Tibial nerve (tissue), 4 donors: ENCODE data around the gene ABHD10. TPM values are rescaled to one million over a fixed set of nuclear protein-coding genes. Genes with fewer than 3 reads are reported as not detected.

Experiments used
- DNase-seq, 2 donors: peaks; one replicate each; pipeline ENCODE4 v3.0.0-alpha.2; 2019; ENCODE audit warnings: low spot score in 2 of 2
- H3K27ac ChIP-seq, 4 donors: fragments of 200-600 bp; sonication (generic) in 3 of 4; one replicate each; pipeline ENCODE4 v1.5.1; 2017 to 2019; ENCODE audit warnings: mild to moderate bottlenecking in 1 of 4
- H3K27me3 ChIP-seq, 2 donors: fragments of 200-600 bp; sonication (generic) in 1 of 2; one replicate each; pipeline versions ENCODE4 v1.5.1 to v1.6.0; 2017 to 2019
- H3K36me3 ChIP-seq, 3 donors: fragments of 200-600 bp; sonication (generic); one replicate each; pipeline ENCODE4 v1.5.1; 2018 to 2019
- H3K4me1 ChIP-seq, 4 donors: fragments of 200-600 bp; sonication (generic) in 3 of 4; one replicate each; pipeline ENCODE4 v1.5.1; 2017 to 2019
- H3K4me3 ChIP-seq, 4 donors: fragments of 200-600 bp; sonication (generic) in 3 of 4; one replicate each; pipeline ENCODE4 v1.5.1; 2017 to 2019; ENCODE audit warnings: mild to moderate bottlenecking in 1 of 4, moderate library complexity in 1 of 4
- H3K9me3 ChIP-seq, 4 donors: fragments of 200-600 bp; sonication (generic) in 3 of 4; one replicate each; pipeline ENCODE4 v1.5.1; 2017 to 2019
- CTCF ChIP-seq, 5 experiments: fragments of 200-600 bp in 3 of 5; fragments of 450-650 bp in 2 of 5; sonication (generic) in 3 of 5; IDR thresholded peaks; one replicate each; pipeline ENCODE4 v1.5.1; 2016 to 2019; ENCODE audit warnings: antibody characterized with exemption in 5 of 5, mild to moderate bottlenecking in 3 of 5, moderate library complexity in 2 of 5
- EP300 ChIP-seq, 2 donors: sonication (generic); formaldehyde crosslinking; IDR thresholded peaks; one replicate each; pipeline ENCODE4 v1.6.1; 2017; ENCODE audit warnings: antibody characterized with exemption in 2 of 2, mild to moderate bottlenecking in 1 of 2
- POLR2A ChIP-seq, 2 donors: fragments of 450-650 bp; IDR thresholded peaks; one replicate each; pipeline ENCODE4 v1.6.1; 2017; ENCODE audit warnings: antibody characterized with exemption in 2 of 2, mild to moderate bottlenecking in 2 of 2, moderate library complexity in 2 of 2
- WGBS, 2 donors: methylation state at CpG; one replicate each; pipeline ENCODE4 v1.1.5; 2018; 5-methylcytosine and 5-hydroxymethylcytosine counted together
- total RNA-seq, 4 donors: library from RNA; depleted of rRNA; stranded (reverse); fragments of >200 nt; gene quantifications; one replicate each; pipeline ENCODE4 v1.1.0, GENCODE V29; 2016

Gene ABHD10
- total RNA-seq, 4 donors from 2014 or later: 11.7 to 28.8 (median 19.4) TPM

DNA sequence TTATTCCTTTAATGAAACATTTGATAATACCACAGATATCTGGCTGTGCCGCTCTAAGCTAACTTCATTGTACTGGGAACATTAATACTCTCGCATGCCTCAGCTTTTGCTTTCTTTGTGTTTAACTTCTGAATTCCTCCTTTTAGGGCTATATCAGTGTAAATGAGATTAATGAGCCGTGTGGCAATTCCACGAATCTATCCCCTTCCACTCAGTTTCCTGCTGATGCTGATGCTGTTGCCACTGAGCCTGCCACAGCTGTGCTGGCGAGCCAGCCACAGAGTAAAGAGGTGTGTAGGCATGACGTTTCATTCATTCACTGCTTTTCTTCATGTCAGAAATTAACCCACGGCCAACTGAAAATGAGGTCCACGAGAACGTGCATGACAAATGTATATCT is 30.0 kb upstream of the ABHD10 start:
- H3K36me3 ChIP-seq: peaks cover 0 to 49% (median 0%) of the 10 kb centered on the region in 3 donors
- H3K4me1 ChIP-seq: no peaks in the 10 kb centered on the region
- no peaks in the 10 kb centered on the region for H3K27me3 ChIP-seq
- H3K4me3 ChIP-seq: no peak overlapping the region
- H3K27ac ChIP-seq: no peak overlapping the region
- H3K9me3 ChIP-seq: no peaks in the 10 kb centered on the region
- no peak for DNase-seq
- no peak for TF ChIP-seq CTCF (IDR thresholded peaks at IDR 0.05)
- no peak for TF ChIP-seq EP300 (IDR thresholded peaks at IDR 0.05)
- TF ChIP-seq POLR2A (IDR thresholded peaks at IDR 0.05): no peak
- WGBS, 2 donors: 84 to 86% methylated on average over 9 of the region's 9 CpGs

DNA sequence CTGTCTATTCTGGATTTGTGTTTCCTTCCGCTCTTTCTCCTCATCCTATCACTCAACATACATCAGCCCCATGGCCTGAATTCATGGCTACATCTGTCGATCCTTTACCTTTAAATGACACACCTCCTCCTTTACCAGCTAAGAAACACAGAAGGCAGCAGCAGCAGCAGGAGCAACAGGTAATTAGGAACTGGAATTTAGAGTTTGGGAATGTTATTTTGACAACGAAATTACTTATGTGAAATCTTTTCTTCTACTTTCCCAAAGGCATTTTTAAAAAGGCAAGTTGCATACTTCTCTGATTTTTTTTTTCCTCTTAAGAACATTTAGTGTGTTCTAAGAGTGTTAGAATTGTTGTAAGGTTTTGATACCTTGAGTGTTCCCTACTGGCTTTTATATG is 29.1 kb upstream of the ABHD10 start:
- DNase-seq: no peak
- no peaks in the 10 kb centered on the region for H3K4me1 ChIP-seq
- 75 to 76% methylated on average over 3 of the region's 3 CpGs for WGBS, 2 donors
- no peak for TF ChIP-seq POLR2A (IDR thresholded peaks at IDR 0.05)
- TF ChIP-seq EP300 (IDR thresholded peaks at IDR 0.05): no peak
- no peak for TF ChIP-seq CTCF (IDR thresholded peaks at IDR 0.05)
- H3K4me3 ChIP-seq: no peak overlapping the region
- peaks cover 0 to 45% (median 0%) of the 10 kb centered on the region in 3 donors for H3K36me3 ChIP-seq
- no peaks in the 10 kb centered on the region for H3K9me3 ChIP-seq
- H3K27me3 ChIP-seq: no peaks in the 10 kb centered on the region
- no peak overlapping the region for H3K27ac ChIP-seq

GRCh38 chr3:111951032-111951431 is 27.8 kb upstream of the ABHD10 start:
- TF ChIP-seq EP300 (IDR thresholded peaks at IDR 0.05): no peak
- no peak for TF ChIP-seq CTCF (IDR thresholded peaks at IDR 0.05)
- TF ChIP-seq POLR2A (IDR thresholded peaks at IDR 0.05): no peak
- H3K9me3 ChIP-seq: no peaks in the 10 kb centered on the region
- no peaks in the 10 kb centered on the region for H3K27me3 ChIP-seq
- H3K4me1 ChIP-seq: peaks cover 0 to 4% (median under 1%) of the 10 kb centered on the region in 4 donors
- no peak overlapping the region for H3K27ac ChIP-seq
- no peak for DNase-seq
- peaks cover 0 to 32% (median 0%) of the 10 kb centered on the region in 3 donors for H3K36me3 ChIP-seq
- no peak overlapping the region for H3K4me3 ChIP-seq
- WGBS, 2 donors: 89 to 93% methylated on average over 2 of the region's 2 CpGs

DNA sequence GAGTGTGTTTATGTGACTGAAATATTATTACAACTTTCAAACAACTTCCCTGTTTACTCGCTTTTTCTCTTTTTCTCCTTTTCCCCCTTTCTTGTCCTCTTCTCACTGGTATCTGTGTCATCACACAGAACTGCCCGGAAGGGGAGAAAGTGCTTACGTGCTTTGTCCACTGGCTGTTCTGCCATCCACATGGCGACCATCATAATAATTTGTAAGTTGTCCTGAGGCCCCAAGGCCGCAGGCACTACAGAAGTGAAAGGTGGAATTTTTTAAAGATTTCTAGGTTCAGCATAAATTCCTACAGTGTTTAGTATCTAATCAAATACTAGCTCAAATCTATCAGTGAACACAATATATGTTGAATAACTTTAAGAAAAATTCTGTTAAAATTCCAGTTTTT is 26.7 kb upstream of the ABHD10 start:
- Histone ChIP-seq H3K9me3 (no peaks in the 10 kb centered on the region), H3K36me3 (peaks cover 0 to 30% (median 0%) of the 10 kb centered on the region in 3 donors), H3K4me1 (peaks cover 2 to 13% (median 6%) of the 10 kb centered on the region in 4 donors), H3K27ac (no peak overlapping the region), H3K27me3 (no peaks in the 10 kb centered on the region), H3K4me3 (no peak overlapping the region)
- no peak for DNase-seq
- no peak for TF ChIP-seq EP300 (IDR thresholded peaks at IDR 0.05)
- no peak for TF ChIP-seq POLR2A (IDR thresholded peaks at IDR 0.05)
- TF ChIP-seq CTCF (IDR thresholded peaks at IDR 0.05): no peak
- WGBS, 2 donors: 91 to 94% methylated on average over 5 of the region's 5 CpGs

GRCh38 chr3:111952866-111953450 is 25.9 kb upstream of the ABHD10 start:
- Histone ChIP-seq H3K4me1 (peaks cover 2 to 21% (median 6%) of the 10 kb centered on the region in 4 donors), H3K4me3 (no peak overlapping the region), H3K36me3 (peaks cover 0 to 30% (median 0%) of the 10 kb centered on the region in 3 donors), H3K27ac (no peak overlapping the region), H3K9me3 (no peaks in the 10 kb centered on the region), H3K27me3 (no peaks in the 10 kb centered on the region)
- TF ChIP-seq POLR2A (IDR thresholded peaks at IDR 0.05): no peak
- no peak for TF ChIP-seq EP300 (IDR thresholded peaks at IDR 0.05)
- TF ChIP-seq CTCF (IDR thresholded peaks at IDR 0.05): no peak
- WGBS, 2 donors: 85 to 88% methylated on average over 6 of the region's 6 CpGs
- DNase-seq: no peak
